Measurements from ENCODE around the gene SNAI3. TPM values are rescaled to one million over a fixed set of nuclear protein-coding genes. Genes with fewer than 3 reads are reported as not detected.
A peak's percentile ranks its signal among the peaks of the same experiment; 100 is the strongest.

SNAI3 gene
- total and polyA plus RNA-seq, 11 donors: 0.76 to 9.5 (median 1.7) TPM

- peak overlapping the region; percentile 54 to 97 (median 76) for H3K27ac ChIP-seq
- ATAC-seq (peak in 1 of 4 donors; percentile 23), DNase-seq (peak in 1 of 5 donors; percentile 44)
- no peaks in the 10 kb centered on the region for H3K9me3 ChIP-seq
- no peak for TF ChIP-seq POLR2A (IDR thresholded peaks at IDR 0.05)
- TF ChIP-seq, protein P1, sequence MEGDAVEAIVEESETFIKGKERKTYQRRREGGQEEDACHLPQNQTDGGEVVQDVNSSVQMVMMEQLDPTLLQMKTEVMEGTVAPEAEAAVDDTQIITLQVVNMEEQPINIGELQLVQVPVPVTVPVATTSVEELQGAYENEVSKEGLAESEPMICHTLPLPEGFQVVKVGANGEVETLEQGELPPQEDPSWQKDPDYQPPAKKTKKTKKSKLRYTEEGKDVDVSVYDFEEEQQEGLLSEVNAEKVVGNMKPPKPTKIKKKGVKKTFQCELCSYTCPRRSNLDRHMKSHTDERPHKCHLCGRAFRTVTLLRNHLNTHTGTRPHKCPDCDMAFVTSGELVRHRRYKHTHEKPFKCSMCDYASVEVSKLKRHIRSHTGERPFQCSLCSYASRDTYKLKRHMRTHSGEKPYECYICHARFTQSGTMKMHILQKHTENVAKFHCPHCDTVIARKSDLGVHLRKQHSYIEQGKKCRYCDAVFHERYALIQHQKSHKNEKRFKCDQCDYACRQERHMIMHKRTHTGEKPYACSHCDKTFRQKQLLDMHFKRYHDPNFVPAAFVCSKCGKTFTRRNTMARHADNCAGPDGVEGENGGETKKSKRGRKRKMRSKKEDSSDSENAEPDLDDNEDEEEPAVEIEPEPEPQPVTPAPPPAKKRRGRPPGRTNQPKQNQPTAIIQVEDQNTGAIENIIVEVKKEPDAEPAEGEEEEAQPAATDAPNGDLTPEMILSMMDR (IDR thresholded peaks at IDR 0.05): no peak
- no peaks in the 10 kb centered on the region for H3K27me3 ChIP-seq
- peak overlapping the region in 9 of 12 donors; percentile 13 to 99 (median 28) for H3K4me3 ChIP-seq
- peaks cover 4 to 69% (median 50%) of the 10 kb centered on the region in 12 donors for H3K4me1 ChIP-seq
- intact Hi-C loops (cut with DNase I): loop anchor here in 3 of 10 donors (5.0 to 10.0 kb wide), 3 partner anchors 49 to 247 kb away; partner anchors contain the start of genes CYBA (in 1 of the 3) and ZFPM1 (in 1 of the 3)
- 45 to 61% (median 52%) methylated on average over 7 to 30 of the region's 30 CpGs for WGBS, 4 donors
- peaks cover 0 to 36% (median 33%) of the 10 kb centered on the region in 9 donors for H3K36me3 ChIP-seq
Measured at GRCh38 chr16:88701581-88702370, 15.5 kb upstream of the SNAI3 start.

- intact Hi-C loops (cut with DNase I): loop anchor here in 3 of 10 donors (5.0 to 10.0 kb wide), 3 partner anchors 49 to 246 kb away; partner anchors contain the start of genes CYBA (in 1 of the 3) and ZFPM1 (in 1 of the 3)
- WGBS, 4 donors: 37 to 55% (median 50%) methylated on average over 28 to 42 of the region's 42 CpGs
- Histone ChIP-seq H3K4me3 (peak overlapping the region in 9 of 12 donors; percentile 13 to 99 (median 32)), H3K27me3 (no peaks in the 10 kb centered on the region), H3K27ac (peak overlapping the region; percentile 54 to 97 (median 76)), H3K4me1 (peaks cover 4 to 66% (median 49%) of the 10 kb centered on the region in 12 donors), H3K9me3 (no peaks in the 10 kb centered on the region), H3K36me3 (peaks cover 0 to 45% (median 39%) of the 10 kb centered on the region in 9 donors)
- ATAC-seq (peak; percentile 81 to 91 (median 83)), DNase-seq (peak; percentile 94 to 97 (median 96))
- peak in 1 of 2 donors; percentile 15 for TF ChIP-seq POLR2A (IDR thresholded peaks at IDR 0.05)
- TF ChIP-seq, protein P1 (IDR thresholded peaks at IDR 0.05): no peak
Measured at GRCh38 chr16:88700636-88701482, 14.6 kb upstream of the SNAI3 start.

DNA sequence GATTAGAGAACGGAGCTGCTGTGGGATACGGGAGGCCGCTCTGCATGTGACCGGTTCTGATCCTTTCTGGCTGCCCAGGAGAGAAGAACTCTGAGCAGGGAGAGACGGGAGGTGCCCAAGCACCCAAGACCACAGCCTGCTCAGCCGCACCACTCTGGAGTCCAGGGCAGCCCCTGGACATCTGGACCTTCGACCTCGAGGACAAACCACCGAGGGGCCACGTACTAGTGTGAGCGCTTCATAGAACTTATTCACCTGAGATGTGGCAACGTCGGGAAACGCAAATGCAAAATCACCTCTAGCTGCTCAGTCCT, 14.0 kb upstream of the SNAI3 start:
- Histone ChIP-seq H3K36me3 (peaks cover 0 to 47% (median 39%) of the 10 kb centered on the region in 9 donors), H3K27me3 (no peaks in the 10 kb centered on the region), H3K9me3 (no peaks in the 10 kb centered on the region), H3K4me3 (peak overlapping the region in 4 of 12 donors; percentile 20 to 99 (median 32)), H3K27ac (peak overlapping the region in 10 of 12 donors; percentile 54 to 97 (median 76)), H3K4me1 (peaks cover 4 to 63% (median 46%) of the 10 kb centered on the region in 12 donors)
- WGBS, 4 donors: 79 to 81% (median 80%) methylated on average over 14 of the region's 14 CpGs
- no peak for ATAC-seq
- DNase-seq: no peak
- TF ChIP-seq, protein P1 (IDR thresholded peaks at IDR 0.05): no peak
- no peak for TF ChIP-seq POLR2A (IDR thresholded peaks at IDR 0.05)
- intact Hi-C loops (cut with DNase I): loop anchor here in 3 of 10 donors (5.0 to 10.0 kb wide), 3 partner anchors 48 to 245 kb away; partner anchors contain the start of genes CYBA (in 1 of the 3) and ZFPM1 (in 1 of the 3)

Measured in heart left ventricle (tissue), 16 donors.